B cell (primary cell): ENCODE results near the gene ADGRD2. TPM values are rescaled to one million over a fixed set of nuclear protein-coding genes. Genes with fewer than 3 reads are reported as not detected.

Source experiments
- ATAC-seq: fragments of 200-7000 bp; cut with Tn5 transposase; one replicate; pipeline ENCODE4 v1.10.0; 2021; ENCODE audit warnings: low read depth, mild to moderate bottlenecking, moderate number of reproducible peaks, moderate library complexity
- CTCF ChIA-PET: fragments of 350-600 bp; sonication (Branson Sonifier 250); formaldehyde crosslinking; loops from one replicate; lab custom pipeline; 2021; ENCODE audit warnings: antibody characterized with exemption, inconsistent platforms; lab: Charles Lee
- POLR2A ChIA-PET: fragments of 350-600 bp; sonication (Branson Sonifier 250); formaldehyde crosslinking; loops from one replicate; lab custom pipeline; 2021; ENCODE audit warnings: antibody characterized with exemption; lab: Charles Lee
- DNase-seq: peaks from one replicate; pipeline ENCODE4 v3.0.0; 2013
- H2AFZ ChIP-seq: 2 replicates; pipeline ENCODE4 v1.6.1; 2012; ENCODE audit warnings: mild to moderate bottlenecking, low read depth, low read length; ENCODE audit not compliant: insufficient read depth, poor library complexity, severe bottlenecking
- H3K27ac ChIP-seq, 2 donors: 1 replicate in 1 of 2; 2 replicates in 1 of 2; pipeline ENCODE4 v1.5.1; 2012 to 2013; ENCODE audit warnings: low read length in 2 of 2, mild to moderate bottlenecking in 2 of 2, moderate library complexity in 1 of 2
- H3K27me3 ChIP-seq, 4 experiments: fragments of 200-600 bp in 1 of 4; sonication (generic) in 1 of 4; replicated peaks in 1 of 4; 1 replicate in 2 of 4; 2 replicates in 2 of 4; pipeline versions ENCODE4 v1.6.1 to v1.7.0; 2013 to 2016; ENCODE audit warnings: low read length in 3 of 4, mild to moderate bottlenecking in 2 of 4, mixed read lengths in 1 of 4, moderate library complexity in 1 of 4; ENCODE audit not compliant: insufficient read depth in 4 of 4, control insufficient read depth in 3 of 4; ENCODE audit errors: control extremely low read depth in 1 of 4
- H3K36me3 ChIP-seq, 2 experiments: replicated peaks in 1 of 2; 1 replicate in 1 of 2; 2 replicates in 1 of 2; pipeline versions ENCODE4 v1.6.1 to v1.7.1; 2013; ENCODE audit warnings: low read length in 1 of 2; ENCODE audit not compliant: insufficient read depth in 2 of 2, control insufficient read depth in 1 of 2; ENCODE audit errors: control extremely low read depth in 1 of 2, extremely low read depth in 1 of 2
- H3K4me1 ChIP-seq, 2 donors: fragments of 200-600 bp in 1 of 2; sonication (generic) in 1 of 2; 1 replicate in 1 of 2; 2 replicates in 1 of 2; pipeline versions ENCODE4 v1.5.1 to v1.6.1; 2013 to 2017; ENCODE audit warnings: low read length in 2 of 2; ENCODE audit not compliant: control insufficient read depth in 2 of 2, insufficient read depth in 2 of 2
- H3K4me2 ChIP-seq: replicated peaks from 2 replicates; pipeline ENCODE3; 2012; ENCODE audit warnings: mild to moderate bottlenecking, low read depth, low read length; ENCODE audit not compliant: poor library complexity, severe bottlenecking
- H3K4me3 ChIP-seq, 5 experiments: fragments of 200-600 bp in 1 of 5; sonication (generic) in 1 of 5; 1 replicate in 3 of 5; 2 replicates in 2 of 5; pipeline versions ENCODE4 v1.5.1 to v1.7.0; 2011 to 2016; ENCODE audit warnings: low read length in 4 of 5, mild to moderate bottlenecking in 4 of 5, low read depth in 2 of 5, control low read depth in 1 of 5, moderate library complexity in 1 of 5; ENCODE audit not compliant: insufficient read depth in 1 of 5; ENCODE audit errors: control extremely low read depth in 1 of 5, extremely low read depth in 1 of 5
- H3K79me2 ChIP-seq: fragments of 200-600 bp; sonication (generic); one replicate; pipeline ENCODE4 v1.6.0; 2016; ENCODE audit warnings: low read length; ENCODE audit not compliant: control insufficient read depth, insufficient read depth
- H3K9ac ChIP-seq: fragments of 200-600 bp; sonication (generic); 2 replicates; pipeline ENCODE4 v1.6.1; 2017; ENCODE audit warnings: mild to moderate bottlenecking, low read length, moderate library complexity
- H3K9me3 ChIP-seq, 3 donors: one replicate each; pipeline versions ENCODE4 v1.6.1 to v1.7.1; 2013; ENCODE audit warnings: low read length in 2 of 3; ENCODE audit not compliant: control insufficient read depth in 2 of 3, insufficient read depth in 1 of 3; ENCODE audit errors: control extremely low read depth in 1 of 3
- H4K20me1 ChIP-seq: 2 replicates; pipeline ENCODE4 v1.6.0; 2012; ENCODE audit warnings: mild to moderate bottlenecking, low read length; ENCODE audit not compliant: insufficient read depth, control insufficient read depth, poor library complexity, severe bottlenecking
- H3K27ac Mint-ChIP-seq: one replicate; pipeline ENCODE4 v1.8.0; 2021; ENCODE audit warnings: mixed read lengths
- H3K27me3 Mint-ChIP-seq: one replicate; pipeline ENCODE4 v1.8.0; 2021; ENCODE audit warnings: mixed read lengths
- H3K4me1 Mint-ChIP-seq: one replicate; pipeline ENCODE4 v1.8.0; 2021; ENCODE audit warnings: mixed read lengths
- H3K4me3 Mint-ChIP-seq: one replicate; pipeline ENCODE4 v1.8.0; 2021; ENCODE audit warnings: mixed read lengths
- H3K9me3 Mint-ChIP-seq: one replicate; pipeline ENCODE4 v1.8.0; 2022; ENCODE audit warnings: mixed read lengths; ENCODE audit not compliant: insufficient read depth
- CTCF ChIP-seq: fragments of 200-600 bp; IDR thresholded peaks from one replicate; pipeline ENCODE4 v1.8.0; 2022; ENCODE audit warnings: antibody characterized with exemption, mild to moderate bottlenecking
- EZH2 ChIP-seq: IDR thresholded peaks from 2 replicates; pipeline ENCODE4 v1.6.1; 2012; ENCODE audit warnings: borderline replicate concordance, low read depth, mild to moderate bottlenecking, moderate library complexity, low read length; ENCODE audit not compliant: insufficient read depth, poor library complexity, severe bottlenecking
- WGBS: methylation state at CpG from one replicate; pipeline ENCODE4 v1.1.5; 2013; ENCODE audit warnings: missing lambda C conversion rate; ENCODE audit not compliant: insufficient coverage; 5-methylcytosine and 5-hydroxymethylcytosine counted together
- intact Hi-C: fragments of 100-400 bp; cut with micrococcal nuclease; formaldehyde crosslinking; loops from one replicate; pipeline ENCODE4 v1.10.0; 2022
- polyA plus RNA-seq: library from polyadenylated mRNA; depleted of rRNA; stranded (reverse); fragments of >200 nt; gene quantifications from 2 replicates; pipeline ENCODE4 v1.2.3, GENCODE V29; 2012
- total RNA-seq, 2 donors: library from RNA; stranded (reverse); fragments of 120-200 nt in 1 of 2; gene quantifications; 1 replicate in 1 of 2; 2 replicates in 1 of 2; pipeline versions ENCODE4 v1.2.3 to v1.2.4, GENCODE V29; 2013 to 2022

ADGRD2 gene
- total and polyA plus RNA-seq, 2 donors (not counting 1 experiment from before 2014, with no cell fraction given): not detected

GRCh38 chr9:124514125-124514524, 63.9 kb downstream of the ADGRD2 start:
- intact Hi-C loops: no loop called here
- ChIA-PET POLR2A (no interaction called here), CTCF (no interaction called here)
- TF ChIP-seq CTCF (no peak), EZH2 (no peak)
- H3K4me3 Mint-ChIP-seq: no peak overlapping the region
- no peak for DNase-seq
- Histone ChIP-seq H3K4me1 (no peaks in the 10 kb centered on the region), H3K36me3 (no peaks in the 10 kb centered on the region), H3K27me3 (no peaks in the 10 kb centered on the region), H3K9me3 (no peaks in the 10 kb centered on the region), H3K9ac (no peak overlapping the region), H3K4me2 (no peak overlapping the region), H3K27ac (no peak overlapping the region), H2AFZ (no peak overlapping the region), H4K20me1 (no peaks in the 10 kb centered on the region), H3K79me2 (no peaks in the 10 kb centered on the region), H3K4me3 (no peak overlapping the region)
- no peak for ATAC-seq
- peaks cover 19% of the 10 kb centered on the region for H3K27me3 Mint-ChIP-seq
- no peaks in the 10 kb centered on the region for H3K4me1 Mint-ChIP-seq
- 76% methylated on average over 4 of the region's 4 CpGs for WGBS
- no peaks in the 10 kb centered on the region for H3K9me3 Mint-ChIP-seq
- H3K27ac Mint-ChIP-seq: no peak overlapping the region

- Mint-ChIP-seq H3K4me3 (no peak overlapping the region), H3K9me3 (no peaks in the 10 kb centered on the region), H3K4me1 (no peaks in the 10 kb centered on the region), H3K27me3 (peaks cover 19% of the 10 kb centered on the region), H3K27ac (no peak overlapping the region)
- POLR2A ChIA-PET: no interaction called here
- intact Hi-C loops: no loop called here
- Histone ChIP-seq H3K36me3 (no peaks in the 10 kb centered on the region), H3K79me2 (no peaks in the 10 kb centered on the region), H3K27ac (no peak overlapping the region), H4K20me1 (no peaks in the 10 kb centered on the region), H3K4me3 (no peak overlapping the region), H3K9me3 (no peaks in the 10 kb centered on the region), H2AFZ (no peak overlapping the region), H3K27me3 (no peaks in the 10 kb centered on the region), H3K9ac (no peak overlapping the region), H3K4me2 (no peak overlapping the region), H3K4me1 (no peaks in the 10 kb centered on the region)
- ATAC-seq (no peak), DNase-seq (no peak)
- 100% methylated on average over 2 of the region's 5 CpGs for WGBS
- no peak for TF ChIP-seq CTCF
- CTCF ChIA-PET: interaction anchor here (0.6 kb wide), 1 partner anchor 8 kb away, joined by 3 read pairs; no protein-coding TSS in a partner anchor
Observed at GRCh38 chr9:124514874-124515273, 64.6 kb downstream of the ADGRD2 start.
